Mesenchymal stem cell (in vitro differentiated cells and primary cell): ENCODE data around the gene PHIP.

Source experiments
- DNase-seq: peaks from one replicate; pipeline ENCODE4 v3.0.0-alpha.2; 2013
- H2AFZ ChIP-seq: one replicate; pipeline ENCODE4 v1.6.1; 2013; ENCODE audit warnings: low read depth, mild to moderate bottlenecking, control low read depth, inconsistent platforms, low read length, moderate library complexity
- H2AK5ac ChIP-seq: 2 replicates; pipeline ENCODE4 v1.6.1; 2013; ENCODE audit warnings: low read length, moderate library complexity, mild to moderate bottlenecking, inconsistent platforms; ENCODE audit not compliant: severe bottlenecking
- H2BK120ac ChIP-seq: one replicate; pipeline ENCODE4 v1.6.1; 2013; ENCODE audit warnings: low read depth, mild to moderate bottlenecking, inconsistent platforms, low read length, moderate library complexity
- H2BK12ac ChIP-seq, 2 experiments: one replicate each; pipeline ENCODE4 v1.6.1; 2013; ENCODE audit warnings: inconsistent platforms in 2 of 2, low read length in 2 of 2, mild to moderate bottlenecking in 2 of 2, moderate library complexity in 2 of 2, control low read depth in 1 of 2
- H2BK15ac ChIP-seq: one replicate; pipeline ENCODE4 v1.6.1; 2013; ENCODE audit warnings: mild to moderate bottlenecking, low read depth, inconsistent platforms; ENCODE audit not compliant: poor library complexity, severe bottlenecking
- H2BK5ac ChIP-seq: 2 replicates; pipeline ENCODE4 v1.6.1; 2013; ENCODE audit warnings: low read depth, mild to moderate bottlenecking, low read length, control low read depth, inconsistent platforms; ENCODE audit not compliant: poor library complexity, severe bottlenecking
- H3K14ac ChIP-seq, 2 experiments: one replicate each; pipeline ENCODE4 v1.6.1; 2013; ENCODE audit warnings: inconsistent platforms in 2 of 2, low read length in 2 of 2, control low read depth in 1 of 2, mild to moderate bottlenecking in 1 of 2, moderate library complexity in 1 of 2
- H3K18ac ChIP-seq, 2 experiments: one replicate each; pipeline ENCODE4 v1.6.1; 2013; ENCODE audit warnings: inconsistent platforms in 2 of 2, low read length in 2 of 2, control low read depth in 1 of 2, low read depth in 1 of 2, mild to moderate bottlenecking in 1 of 2
- H3K23ac ChIP-seq, 2 experiments: one replicate each; pipeline ENCODE4 v1.6.1; 2013; ENCODE audit warnings: inconsistent platforms in 2 of 2, low read length in 2 of 2, mild to moderate bottlenecking in 2 of 2, moderate library complexity in 2 of 2, control low read depth in 1 of 2
- H3K27ac ChIP-seq: 2 replicates; pipeline ENCODE4 v1.5.1; 2013; ENCODE audit warnings: mild to moderate bottlenecking, moderate library complexity, low read length, control low read depth, inconsistent platforms; ENCODE audit not compliant: poor library complexity, severe bottlenecking
- H3K27me3 ChIP-seq, 2 experiments: 2 replicates each; pipeline versions ENCODE4 v1.6.1 to v1.7.0; 2013; ENCODE audit warnings: low read length in 2 of 2, mild to moderate bottlenecking in 2 of 2, moderate library complexity in 2 of 2, control low read depth in 1 of 2, inconsistent platforms in 1 of 2; ENCODE audit not compliant: control insufficient read depth in 1 of 2, insufficient read depth in 1 of 2
- H3K36me3 ChIP-seq, 2 experiments: 2 replicates each; pipeline versions ENCODE4 v1.6.1 to v1.7.0; 2013; ENCODE audit warnings: low read length in 2 of 2, control low read depth in 1 of 2, inconsistent platforms in 1 of 2, low read depth in 1 of 2, mild to moderate bottlenecking in 1 of 2; ENCODE audit not compliant: insufficient read depth in 2 of 2, control insufficient read depth in 1 of 2
- H3K4ac ChIP-seq, 2 experiments: one replicate each; pipeline ENCODE4 v1.6.1; 2013; ENCODE audit warnings: inconsistent platforms in 2 of 2, low read length in 2 of 2, mild to moderate bottlenecking in 2 of 2, moderate library complexity in 2 of 2, control low read depth in 1 of 2, low read depth in 1 of 2
- H3K4me1 ChIP-seq: 2 replicates; pipeline ENCODE4 v1.6.1; 2013; ENCODE audit warnings: low read depth, low read length, control low read depth; ENCODE audit not compliant: control insufficient read depth, insufficient read depth
- H3K4me2 ChIP-seq: 2 replicates; pipeline ENCODE4 v1.6.1; 2013; ENCODE audit warnings: low read length, mild to moderate bottlenecking, inconsistent platforms; ENCODE audit not compliant: poor library complexity, severe bottlenecking
- H3K4me3 ChIP-seq, 2 experiments: 2 replicates each; pipeline versions ENCODE4 v1.5.1 to v1.7.0; 2013; ENCODE audit warnings: low read length in 2 of 2, mild to moderate bottlenecking in 2 of 2, control low read depth in 1 of 2, low read depth in 1 of 2; ENCODE audit not compliant: insufficient read depth in 1 of 2
- H3K79me1 ChIP-seq: replicated peaks from 2 replicates; pipeline ENCODE4 v1.6.1; 2013; ENCODE audit warnings: mild to moderate bottlenecking, control low read depth, low read length, inconsistent platforms; ENCODE audit not compliant: poor library complexity, severe bottlenecking
- H3K9ac ChIP-seq: 2 replicates; pipeline ENCODE4 v1.7.0; 2013; ENCODE audit warnings: mild to moderate bottlenecking, low read length, moderate library complexity
- H3K9me3 ChIP-seq: 2 replicates; pipeline ENCODE4 v1.7.0; 2013; ENCODE audit warnings: mild to moderate bottlenecking, low read length; ENCODE audit not compliant: control insufficient read depth
- H4K8ac ChIP-seq: one replicate; pipeline ENCODE4 v1.6.1; 2013; ENCODE audit warnings: inconsistent platforms, mild to moderate bottlenecking, low read length, moderate library complexity
- H4K91ac ChIP-seq: one replicate; pipeline ENCODE4 v1.6.1; 2013; ENCODE audit warnings: mild to moderate bottlenecking, low read length, inconsistent platforms
- WGBS: methylation state at CpG from one replicate; pipeline ENCODE4 v1.1.7; 2013; ENCODE audit warnings: mixed read lengths; 5-methylcytosine and 5-hydroxymethylcytosine counted together

The PHIP gene

DNA sequence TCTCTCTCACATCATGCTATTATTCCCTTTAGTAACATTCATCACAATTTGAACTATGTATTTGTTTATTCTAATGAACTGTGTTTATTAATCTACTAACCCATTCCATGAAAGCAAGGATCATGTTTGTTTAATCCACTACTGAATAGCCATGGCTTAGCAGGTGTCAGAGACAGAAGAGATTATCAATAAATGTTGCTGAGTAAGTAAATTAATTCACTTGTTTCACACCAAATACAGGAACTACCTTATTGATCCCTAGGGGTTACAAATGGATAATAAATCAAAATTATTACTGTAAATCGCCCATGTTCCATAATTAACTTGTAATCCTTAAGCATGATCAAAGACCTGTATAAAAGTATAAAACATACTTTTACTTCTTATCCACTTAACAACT lies 76.6 kb downstream of the PHIP start:
- Histone ChIP-seq H4K8ac (no peak overlapping the region), H3K9me3 (no peaks in the 10 kb centered on the region), H3K23ac (no peak overlapping the region), H3K18ac (no peak overlapping the region), H3K27ac (no peak overlapping the region), H2AK5ac (no peak overlapping the region), H3K9ac (no peak overlapping the region), H3K79me1 (peaks cover 9% of the 10 kb centered on the region), H3K27me3 (no peaks in the 10 kb centered on the region), H2BK120ac (no peak overlapping the region), H3K4me1 (no peaks in the 10 kb centered on the region), H2BK5ac (no peak overlapping the region), H3K4me3 (no peak overlapping the region), H3K4ac (no peak overlapping the region), H4K91ac (no peak overlapping the region), H3K4me2 (no peak overlapping the region), H3K14ac (no peak overlapping the region), H2BK12ac (no peak overlapping the region), H2BK15ac (no peak overlapping the region), H2AFZ (no peak overlapping the region), H3K36me3 (peaks cover 3 to 71% of the 10 kb centered on the region in 2 experiments)
- WGBS, result 100% methylated on average over 1 of the region's 1 CpG
- no peak for DNase-seq

- H2AFZ ChIP-seq, result no peak overlapping the region
- no peak overlapping the region for H4K8ac ChIP-seq
- no peaks in the 10 kb centered on the region for H3K9me3 ChIP-seq
- H3K27ac ChIP-seq, result no peak overlapping the region
- no peak overlapping the region for H3K9ac ChIP-seq
- no peak overlapping the region for H2BK5ac ChIP-seq
- no peak overlapping the region for H4K91ac ChIP-seq
- H3K4me1 ChIP-seq, result no peaks in the 10 kb centered on the region
- H3K79me1 ChIP-seq, result peaks cover 10% of the 10 kb centered on the region
- H3K36me3 ChIP-seq, result peaks cover 3 to 88% of the 10 kb centered on the region in 2 experiments
- H3K4me3 ChIP-seq, result no peak overlapping the region
- H3K23ac ChIP-seq, result no peak overlapping the region
- no peaks in the 10 kb centered on the region for H3K27me3 ChIP-seq
- no peak overlapping the region for H2AK5ac ChIP-seq
- H3K18ac ChIP-seq, result no peak overlapping the region
- H2BK120ac ChIP-seq, result no peak overlapping the region
- no peak overlapping the region for H3K4ac ChIP-seq
- no peak for DNase-seq
- H3K4me2 ChIP-seq, result no peak overlapping the region
- no peak overlapping the region for H2BK15ac ChIP-seq
- H3K14ac ChIP-seq, result no peak overlapping the region
- no peak overlapping the region for H2BK12ac ChIP-seq
These were observed 78.3 kb downstream of the PHIP start for GRCh38 chr6:78999737-79000136.

DNA sequence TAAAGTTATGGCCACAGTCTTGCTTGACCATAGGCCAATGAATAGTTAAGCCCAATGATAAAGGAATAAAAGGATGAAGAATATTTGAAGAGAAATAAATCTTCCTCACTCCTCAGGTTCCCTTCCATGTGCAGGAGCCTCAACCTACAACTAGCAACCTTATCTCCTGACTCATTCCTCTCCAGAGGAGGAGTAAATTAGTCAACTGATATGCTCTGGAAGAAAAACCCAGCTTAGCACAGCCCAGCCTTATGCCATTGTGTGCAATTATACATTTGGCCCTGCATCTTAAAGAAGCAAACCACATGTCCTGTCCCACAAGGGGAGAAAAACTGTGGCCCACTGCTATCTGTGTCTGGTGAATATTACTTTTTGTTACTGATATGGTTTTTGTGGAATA lies 82.1 kb downstream of the PHIP start:
- no peak overlapping the region for H4K91ac ChIP-seq
- no peak overlapping the region for H3K4ac ChIP-seq
- H3K18ac ChIP-seq, result no peak overlapping the region
- H3K9me3 ChIP-seq, result peaks cover 11% of the 10 kb centered on the region
- H3K4me1 ChIP-seq, result no peaks in the 10 kb centered on the region
- H2AFZ ChIP-seq, result no peak overlapping the region
- H3K27ac ChIP-seq, result no peak overlapping the region
- H3K9ac ChIP-seq, result no peak overlapping the region
- no peak overlapping the region for H2BK5ac ChIP-seq
- no peak overlapping the region for H2BK12ac ChIP-seq
- H3K27me3 ChIP-seq, result no peaks in the 10 kb centered on the region
- peaks cover 10 to 82% of the 10 kb centered on the region in 2 experiments for H3K36me3 ChIP-seq
- H3K4me2 ChIP-seq, result no peak overlapping the region
- peaks cover 12% of the 10 kb centered on the region for H3K79me1 ChIP-seq
- DNase-seq, result no peak
- no peak overlapping the region for H2AK5ac ChIP-seq
- H4K8ac ChIP-seq, result no peak overlapping the region
- no peak overlapping the region for H2BK120ac ChIP-seq
- no peak overlapping the region for H3K23ac ChIP-seq
- H3K4me3 ChIP-seq, result no peak overlapping the region
- H3K14ac ChIP-seq, result no peak overlapping the region
- H2BK15ac ChIP-seq, result no peak overlapping the region

DNA sequence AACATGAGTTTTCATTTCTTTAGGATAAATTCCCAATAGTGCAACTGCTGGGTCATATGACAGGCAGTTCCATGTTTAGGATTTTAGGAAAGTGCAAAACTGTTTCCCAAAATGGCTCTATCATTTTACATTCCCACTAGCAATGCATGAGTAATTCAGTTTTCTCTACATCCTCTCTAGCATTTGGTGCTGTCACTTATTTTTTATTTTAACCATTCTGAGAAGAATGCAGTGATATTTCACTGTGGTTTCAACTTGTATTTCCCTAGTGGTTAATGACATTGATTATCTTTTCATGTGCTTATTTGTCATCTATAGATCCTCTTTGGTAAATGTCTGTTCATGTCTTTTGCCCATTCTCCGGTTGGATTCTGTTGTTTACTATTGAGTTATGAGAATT lies 82.7 kb downstream of the PHIP start:
- no peak for DNase-seq
- H4K91ac ChIP-seq, result no peak overlapping the region
- H4K8ac ChIP-seq, result no peak overlapping the region
- H2BK5ac ChIP-seq, result no peak overlapping the region
- H2AK5ac ChIP-seq, result no peak overlapping the region
- H3K4me1 ChIP-seq, result no peaks in the 10 kb centered on the region
- peaks cover 10 to 82% of the 10 kb centered on the region in 2 experiments for H3K36me3 ChIP-seq
- no peak overlapping the region for H3K14ac ChIP-seq
- no peak overlapping the region for H3K9ac ChIP-seq
- no peak overlapping the region for H2AFZ ChIP-seq
- no peak overlapping the region for H2BK12ac ChIP-seq
- H3K18ac ChIP-seq, result no peak overlapping the region
- no peak overlapping the region for H2BK15ac ChIP-seq
- H3K4me3 ChIP-seq, result no peak overlapping the region
- H3K4ac ChIP-seq, result no peak overlapping the region
- H3K27me3 ChIP-seq, result no peaks in the 10 kb centered on the region
- WGBS, result 92% methylated on average over 1 of the region's 1 CpG
- H3K23ac ChIP-seq, result no peak overlapping the region
- no peak overlapping the region for H3K4me2 ChIP-seq
- H3K9me3 ChIP-seq, result peaks cover 11% of the 10 kb centered on the region
- peaks cover 9% of the 10 kb centered on the region for H3K79me1 ChIP-seq
- H3K27ac ChIP-seq, result no peak overlapping the region
- no peak overlapping the region for H2BK120ac ChIP-seq
